Right kidney (tissue), 1 donor: ENCODE measurements around the gene RSPH1.

Experiments
- DNase-seq: peaks from one replicate; pipeline ENCODE4 v3.0.0-alpha.2; 2016

Gene RSPH1

GRCh38 chr21:42445311-42445710 is 50.7 kb downstream of the RSPH1 start:
- DNase-seq = no peak

- no peak for DNase-seq
Measured at GRCh38 chr21:42444745-42445059, 51.3 kb downstream of the RSPH1 start.

GRCh38 chr21:42443876-42444744 is 51.9 kb downstream of the RSPH1 start:
- no peak for DNase-seq

- DNase-seq = no peak
Measured at GRCh38 chr21:42443181-42443785, 52.7 kb downstream of the RSPH1 start.

GRCh38 chr21:42441963-42442362 is 54.1 kb downstream of the RSPH1 start:
- DNase-seq = no peak

GRCh38 chr21:42440187-42440792 is 55.7 kb downstream of the RSPH1 start:
- DNase-seq = no peak

GRCh38 chr21:42439284-42440186 is 56.5 kb downstream of the RSPH1 start:
- no peak for DNase-seq

- DNase-seq = no peak
Measured at GRCh38 chr21:42438316-42439205, 57.5 kb downstream of the RSPH1 start.

GRCh38 chr21:42437786-42438185 is 58.2 kb downstream of the RSPH1 start:
- DNase-seq = no peak

- no peak for DNase-seq
Measured at GRCh38 chr21:42436914-42437313, 59.1 kb downstream of the RSPH1 start.

- no peak for DNase-seq
Measured at GRCh38 chr21:42435833-42436232, 60.2 kb downstream of the RSPH1 start.

- no peak for DNase-seq
Measured at GRCh38 chr21:42435401-42435800, 60.6 kb downstream of the RSPH1 start.

- DNase-seq = no peak
Measured at GRCh38 chr21:42434884-42435283, 61.1 kb downstream of the RSPH1 start.

GRCh38 chr21:42433946-42434551 is 62.0 kb downstream of the RSPH1 start:
- DNase-seq = no peak

GRCh38 chr21:42432695-42433094 is 63.3 kb downstream of the RSPH1 start:
- DNase-seq = no peak

- DNase-seq = no peak
Measured at GRCh38 chr21:42431196-42431595, 64.8 kb downstream of the RSPH1 start.

- DNase-seq = no peak
Measured at GRCh38 chr21:42430521-42430920, 65.5 kb downstream of the RSPH1 start.

GRCh38 chr21:42429856-42430255 is 66.2 kb downstream of the RSPH1 start:
- DNase-seq = no peak

GRCh38 chr21:42429021-42429420 is 67.0 kb downstream of the RSPH1 start:
- no peak for DNase-seq

GRCh38 chr21:42427809-42428419 is 68.1 kb downstream of the RSPH1 start:
- DNase-seq = no peak
